ENCODE data around the gene FILIP1L.

FILIP1L gene

DNA sequence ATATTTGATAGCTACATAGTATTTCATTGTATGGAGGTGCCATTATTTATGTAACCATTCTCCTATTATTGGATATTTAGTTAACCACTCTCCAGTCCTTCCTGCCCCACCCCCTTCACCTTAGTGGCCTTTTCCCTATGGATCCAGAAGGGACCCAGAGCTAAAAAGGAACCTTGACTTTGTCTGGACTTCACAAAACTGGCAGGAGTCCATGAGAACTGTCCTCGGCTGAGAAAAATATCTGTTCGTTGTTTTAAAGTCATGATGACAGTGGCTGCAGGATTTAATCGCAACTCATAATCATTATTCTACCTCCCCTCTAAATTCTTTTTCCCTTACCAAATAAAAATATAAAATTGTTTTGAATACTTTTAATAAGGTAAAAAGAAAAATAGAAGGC, 166.9 kb downstream of the FILIP1L start:
- no peak overlapping the region for H3K27ac ChIP-seq
- TF ChIP-seq, protein P1, sequence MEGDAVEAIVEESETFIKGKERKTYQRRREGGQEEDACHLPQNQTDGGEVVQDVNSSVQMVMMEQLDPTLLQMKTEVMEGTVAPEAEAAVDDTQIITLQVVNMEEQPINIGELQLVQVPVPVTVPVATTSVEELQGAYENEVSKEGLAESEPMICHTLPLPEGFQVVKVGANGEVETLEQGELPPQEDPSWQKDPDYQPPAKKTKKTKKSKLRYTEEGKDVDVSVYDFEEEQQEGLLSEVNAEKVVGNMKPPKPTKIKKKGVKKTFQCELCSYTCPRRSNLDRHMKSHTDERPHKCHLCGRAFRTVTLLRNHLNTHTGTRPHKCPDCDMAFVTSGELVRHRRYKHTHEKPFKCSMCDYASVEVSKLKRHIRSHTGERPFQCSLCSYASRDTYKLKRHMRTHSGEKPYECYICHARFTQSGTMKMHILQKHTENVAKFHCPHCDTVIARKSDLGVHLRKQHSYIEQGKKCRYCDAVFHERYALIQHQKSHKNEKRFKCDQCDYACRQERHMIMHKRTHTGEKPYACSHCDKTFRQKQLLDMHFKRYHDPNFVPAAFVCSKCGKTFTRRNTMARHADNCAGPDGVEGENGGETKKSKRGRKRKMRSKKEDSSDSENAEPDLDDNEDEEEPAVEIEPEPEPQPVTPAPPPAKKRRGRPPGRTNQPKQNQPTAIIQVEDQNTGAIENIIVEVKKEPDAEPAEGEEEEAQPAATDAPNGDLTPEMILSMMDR (conservative IDR thresholded peaks at IDR 0.05), result no peak
- no peak for TF ChIP-seq ZFX (IDR thresholded peaks at IDR 0.05)

DNA sequence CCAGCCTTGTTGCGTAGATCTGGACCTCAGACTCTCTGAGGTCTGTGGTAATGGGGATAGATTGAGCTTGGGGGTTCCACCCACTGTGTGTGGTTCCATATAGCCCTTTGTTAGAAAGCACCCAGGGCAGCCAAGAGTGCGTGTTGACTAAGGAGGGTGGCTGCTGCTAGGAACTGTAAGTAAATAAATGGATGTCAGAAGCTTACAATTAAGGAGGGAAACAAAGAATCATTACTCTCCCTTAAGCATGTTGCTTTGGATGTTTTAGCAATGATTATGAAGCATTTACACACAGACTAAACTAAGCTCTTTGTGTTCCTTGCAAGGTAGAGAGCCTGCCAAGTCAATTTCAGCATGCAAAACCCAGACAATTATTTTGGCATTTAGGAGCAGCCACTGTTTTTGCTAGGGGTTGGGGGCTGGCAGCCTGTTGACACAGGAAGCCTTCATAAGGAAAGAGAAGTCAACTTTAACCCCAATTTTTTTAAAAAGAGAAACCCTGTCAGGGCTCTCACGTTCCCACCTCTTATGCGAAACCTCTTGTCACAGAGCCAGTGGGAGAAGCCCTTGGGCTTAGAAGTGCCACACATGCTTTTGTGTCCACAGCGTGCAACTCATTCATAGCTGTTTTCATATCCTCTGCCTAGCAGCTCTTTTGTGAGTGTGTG, 168.8 kb downstream of the FILIP1L start:
- no peak overlapping the region for H3K27ac ChIP-seq
- TF ChIP-seq, protein P1 (conservative IDR thresholded peaks at IDR 0.05), result no peak
- TF ChIP-seq ZFX (IDR thresholded peaks at IDR 0.05), result no peak

DNA sequence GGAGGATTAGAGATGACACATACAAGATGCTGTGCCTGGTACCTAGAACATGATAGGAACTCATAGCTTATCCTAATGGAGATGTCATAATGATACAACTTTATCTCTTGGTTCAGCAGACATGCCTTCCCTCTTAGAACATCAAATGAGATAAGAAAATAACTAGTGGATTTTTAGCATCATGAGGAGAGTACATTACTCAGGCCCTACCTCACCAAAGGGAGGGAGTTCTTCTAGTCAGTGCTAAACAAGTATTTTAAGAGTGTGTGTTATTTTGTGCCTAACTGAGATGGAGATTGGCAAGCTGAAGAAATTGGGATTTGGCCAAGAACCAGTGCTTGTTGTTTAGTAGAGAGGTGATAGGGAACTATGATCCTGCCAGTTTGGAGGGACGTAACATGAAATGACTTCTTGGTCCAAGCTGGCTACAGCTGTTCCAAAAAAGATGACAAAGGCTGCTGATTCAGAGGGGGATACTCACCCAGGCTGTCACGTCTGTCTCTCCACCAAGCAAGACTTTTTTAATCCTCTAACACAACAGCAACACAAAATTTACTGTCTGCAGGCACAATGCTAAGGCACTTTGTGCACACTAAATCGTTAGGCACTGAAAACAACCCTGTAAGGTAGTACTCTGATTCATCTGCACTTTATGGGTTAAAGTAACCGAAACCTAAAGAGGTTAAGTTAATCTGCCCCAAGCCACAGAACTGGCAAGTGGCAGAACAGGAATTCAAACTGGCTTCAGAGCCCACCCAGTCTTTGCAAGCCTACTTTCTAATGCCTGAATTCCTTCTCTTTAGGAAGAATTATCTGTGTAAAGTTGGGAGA, 170.2 kb downstream of the FILIP1L start:
- TF ChIP-seq, protein P1 (conservative IDR thresholded peaks at IDR 0.05), result no peak
- no peak for TF ChIP-seq ZFX (IDR thresholded peaks at IDR 0.05)
- H3K27ac ChIP-seq, result no peak overlapping the region

GRCh38 chr3:99941211-99941610, 173.1 kb downstream of the FILIP1L start:
- no peak overlapping the region for H3K27ac ChIP-seq

DNA sequence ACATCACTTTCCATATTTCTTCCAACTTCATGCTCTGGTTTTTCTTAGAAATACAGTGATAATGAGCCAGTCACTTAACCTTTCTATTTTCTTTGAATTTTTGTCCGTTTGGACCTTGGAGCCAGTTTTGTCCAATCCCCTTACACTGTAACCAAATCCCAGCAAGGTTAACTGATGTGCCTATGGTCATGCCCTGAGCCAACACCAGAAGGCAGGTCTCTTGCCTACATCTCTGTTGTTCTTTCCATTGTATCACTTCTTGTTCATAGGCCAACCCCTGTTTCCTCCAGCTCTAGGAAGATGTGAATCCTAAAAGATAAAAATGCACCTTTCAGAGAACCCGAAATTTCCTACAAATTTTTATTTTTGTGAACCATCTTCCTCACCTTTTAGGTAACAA, 174.0 kb downstream of the FILIP1L start:
- H3K27ac ChIP-seq, result no peak overlapping the region

More at GRCh38 chr3:99941211-99941610, 173.1 kb downstream of the FILIP1L start:
- TF ChIP-seq, protein P1 (conservative IDR thresholded peaks at IDR 0.05), result no peak
- no peak for TF ChIP-seq ZFX (IDR thresholded peaks at IDR 0.05)

GRCh38 chr3:99939876-99940275, 174.4 kb downstream of the FILIP1L start:
- TF ChIP-seq, protein P1 (conservative IDR thresholded peaks at IDR 0.05), result no peak
- no peak for TF ChIP-seq ZFX (IDR thresholded peaks at IDR 0.05)
- no peak overlapping the region for H3K27ac ChIP-seq

More for the DNA sequence above, 174.0 kb downstream of the FILIP1L start:
- no peak for TF ChIP-seq ZFX (IDR thresholded peaks at IDR 0.05)
- TF ChIP-seq, protein P1 (conservative IDR thresholded peaks at IDR 0.05), result no peak

DNA sequence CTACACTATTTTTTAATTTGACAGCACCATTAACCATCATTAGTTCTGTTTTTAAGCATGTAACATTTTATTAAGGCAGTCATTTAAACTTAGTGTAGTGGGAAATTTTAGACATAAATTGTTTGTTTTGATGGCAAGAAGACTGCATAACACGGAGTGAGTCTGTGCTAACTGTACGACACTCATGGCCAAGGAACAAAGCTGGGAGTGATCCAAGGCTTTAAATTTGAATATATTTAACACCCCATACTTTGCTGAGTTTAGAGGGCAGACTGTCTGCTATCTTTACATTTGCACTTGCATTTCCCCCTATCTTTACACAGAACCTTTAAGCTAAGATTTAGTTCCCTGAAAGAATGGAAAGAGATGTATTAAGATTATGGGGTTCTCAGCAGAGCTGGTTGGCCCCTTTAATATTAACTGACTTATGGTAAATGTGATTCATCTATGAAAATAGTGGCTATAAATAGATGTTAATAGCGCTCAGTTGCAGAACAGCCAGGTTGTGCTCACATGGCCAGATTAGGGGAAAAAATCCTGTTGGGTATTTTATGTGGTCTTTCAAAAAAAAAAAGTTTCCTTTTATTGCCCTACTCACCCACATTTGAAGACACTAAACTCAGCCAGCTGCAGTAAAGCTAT, 175.9 kb downstream of the FILIP1L start:
- TF ChIP-seq, protein P1 (conservative IDR thresholded peaks at IDR 0.05), result no peak
- TF ChIP-seq ZFX (IDR thresholded peaks at IDR 0.05), result no peak
- H3K27ac ChIP-seq, result no peak overlapping the region
